Erythroblast (primary cell): Measurements from ENCODE around the gene DOCK1.

Experiments
- GATA1 ChIP-seq: IDR thresholded peaks from 2 replicates; pipeline ENCODE4 v1.6.1; 2011; ENCODE audit warnings: low read depth, mild to moderate bottlenecking, control low read depth, low read length, moderate library complexity
- POLR2A ChIP-seq: IDR thresholded peaks from 2 replicates; pipeline ENCODE4 v1.6.1; 2011; ENCODE audit warnings: mild to moderate bottlenecking, low read length

- TF ChIP-seq POLR2A = no peak
- TF ChIP-seq GATA1 = no peak
These were observed 536.9 kb downstream of the DOCK1 start for GRCh38 chr10:127442220-127442525.
